Left kidney (tissue), 2 donors: ENCODE data around the gene HNRNPUL1. TPM values are rescaled to one million over a fixed set of nuclear protein-coding genes. Genes with fewer than 3 reads are reported as not detected.

Experiments
- DNase-seq: peaks from one replicate; pipeline ENCODE4 v3.0.0-alpha.2; 2013
- polyA plus RNA-seq: library from polyadenylated mRNA; unstranded; fragments of 120-200 nt; gene quantifications from one replicate; pipeline ENCODE4 v1.2.1, GENCODE V29; 2013; ENCODE audit not compliant: insufficient read length

Gene HNRNPUL1
- polyA plus RNA-seq, 1 donor: 214 TPM

DNA sequence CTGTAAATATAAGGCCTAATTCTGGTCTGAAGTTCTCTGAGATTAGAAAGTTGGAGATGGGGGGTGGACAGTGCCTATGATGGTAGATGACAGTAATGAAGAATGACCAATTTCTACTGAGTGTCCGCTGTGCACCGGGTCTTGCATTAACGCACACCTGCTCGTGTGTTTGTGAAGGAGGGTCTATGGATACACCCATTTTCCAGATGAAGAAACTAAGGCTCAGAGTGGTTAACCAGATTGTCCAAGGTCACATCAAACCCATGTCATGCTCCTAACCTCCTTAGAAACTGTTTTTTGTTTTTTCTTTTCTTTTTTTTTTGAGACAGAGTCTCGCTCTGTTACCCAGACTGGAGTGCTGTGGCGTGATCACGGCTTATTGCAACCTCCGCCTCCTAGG lies 31.5 kb upstream of the HNRNPUL1 start:
- no peak for DNase-seq

- no peak for DNase-seq
Observed at GRCh38 chr19:41233748-41234240, 30.4 kb upstream of the HNRNPUL1 start.

DNA sequence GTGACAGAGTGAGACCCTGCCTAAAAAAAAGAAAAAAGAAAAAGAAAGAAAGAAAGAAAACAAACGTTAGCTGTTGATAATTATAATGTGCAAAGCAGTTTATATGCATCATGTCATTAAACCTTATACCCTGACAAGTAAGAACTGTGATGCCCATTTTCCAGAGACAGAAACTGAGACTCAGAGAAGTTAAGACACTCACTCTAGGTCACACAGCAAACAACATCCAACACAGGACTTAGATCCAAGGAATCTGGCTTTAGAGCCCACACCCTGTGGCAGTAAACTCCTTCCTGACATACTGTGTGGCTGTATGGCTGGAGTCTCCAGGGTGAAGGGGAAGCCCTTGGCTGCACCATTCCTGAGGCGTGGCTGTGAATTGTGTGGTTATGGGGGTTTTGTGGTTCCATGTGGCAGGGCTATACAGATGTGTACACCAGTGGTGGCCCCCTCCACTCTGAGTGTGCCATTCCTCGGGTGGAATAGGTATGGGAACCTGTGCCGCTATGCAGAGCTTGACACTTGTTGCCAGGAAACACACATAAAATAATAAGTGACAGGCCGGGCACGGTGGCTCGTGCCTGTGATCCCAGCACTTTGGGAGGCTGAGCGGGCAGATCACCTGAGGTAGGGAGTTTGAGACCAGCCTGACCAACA lies 29.5 kb upstream of the HNRNPUL1 start:
- no peak for DNase-seq

DNA sequence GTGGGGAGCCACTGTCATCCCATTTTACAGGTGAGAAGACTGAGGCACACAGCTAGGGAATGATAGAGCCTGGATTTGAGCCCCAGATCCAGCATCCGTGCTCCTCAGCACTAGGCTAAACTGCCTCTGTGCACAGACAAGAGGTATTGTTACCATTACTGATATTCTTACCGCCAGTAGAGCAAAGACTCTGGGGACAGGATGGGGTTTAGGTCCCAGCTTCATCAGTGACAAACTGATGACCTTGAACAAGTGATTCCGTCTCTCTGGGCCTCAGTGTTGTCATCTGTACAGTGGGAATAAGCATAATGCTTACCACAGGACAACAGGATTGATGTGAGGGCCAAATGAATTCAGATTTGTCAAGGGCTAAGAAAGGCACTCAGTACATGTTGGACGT lies 28.7 kb upstream of the HNRNPUL1 start:
- no peak for DNase-seq

GRCh38 chr19:41238244-41238643 lies 25.9 kb upstream of the HNRNPUL1 start:
- DNase-seq: no peak

DNA sequence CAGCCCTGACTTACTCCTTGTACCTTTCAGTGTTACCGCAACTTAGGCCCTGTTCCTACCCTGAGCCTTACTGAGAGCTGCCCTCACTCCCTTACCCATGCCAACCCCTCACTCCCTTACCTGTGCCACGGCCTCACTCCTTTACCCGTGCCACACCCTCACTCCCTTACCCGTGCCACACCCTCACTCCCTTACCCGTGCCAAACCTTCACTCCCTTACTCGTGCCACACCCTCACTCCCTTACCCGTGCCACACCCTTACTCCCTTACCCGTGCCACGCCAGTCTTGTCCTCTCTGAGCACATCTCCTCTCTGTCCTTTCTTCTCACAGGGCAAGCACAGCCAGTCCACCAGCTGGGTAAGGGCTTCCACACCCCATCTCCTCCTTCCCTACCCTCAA lies 24.8 kb upstream of the HNRNPUL1 start:
- no peak for DNase-seq

DNA sequence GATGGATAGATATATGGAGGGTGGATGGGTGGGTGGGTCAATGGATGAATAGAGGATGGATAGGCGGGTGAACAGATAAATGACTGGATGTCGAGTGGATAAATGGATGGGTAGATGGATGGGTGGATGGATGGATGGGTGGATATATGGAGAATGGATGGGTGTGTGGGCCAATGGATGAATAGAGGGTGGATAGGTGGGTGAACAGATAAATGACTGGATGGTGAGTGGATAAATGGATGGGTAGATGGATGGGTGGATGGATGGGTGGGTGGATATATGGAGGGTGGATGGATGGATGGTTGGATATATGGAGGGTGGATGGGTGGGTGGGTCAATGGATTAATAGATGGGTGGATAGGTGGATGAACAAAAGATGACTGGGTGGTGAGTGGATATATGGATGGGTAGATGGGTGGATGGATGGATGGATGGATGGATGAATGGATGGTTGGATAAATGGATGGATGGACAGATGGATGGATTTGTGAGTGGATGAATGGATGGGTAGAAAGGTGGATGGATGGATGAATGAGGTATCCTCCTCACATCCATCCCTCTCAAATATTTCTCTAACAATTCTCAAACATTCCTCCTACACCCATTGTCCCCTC lies 24.1 kb upstream of the HNRNPUL1 start:
- DNase-seq: no peak

DNA sequence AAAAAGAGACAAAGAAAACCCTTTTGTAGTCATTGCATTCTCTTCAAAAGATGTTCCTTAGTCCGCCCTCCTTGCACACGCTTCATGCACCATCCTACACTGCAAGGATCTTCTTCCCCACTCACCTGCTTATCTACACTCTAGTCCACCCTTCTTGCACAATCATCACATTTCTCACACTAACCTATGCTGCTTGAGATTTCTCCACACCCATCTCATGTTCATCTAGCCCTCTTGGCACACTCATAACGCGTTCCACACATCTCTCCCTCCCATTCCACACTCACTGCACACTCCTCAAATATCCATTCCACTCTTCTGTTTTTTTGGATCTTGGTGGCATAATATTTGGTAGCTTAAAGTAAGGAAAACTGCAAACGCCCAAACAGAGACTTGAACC lies 22.3 kb upstream of the HNRNPUL1 start:
- DNase-seq: no peak

DNA sequence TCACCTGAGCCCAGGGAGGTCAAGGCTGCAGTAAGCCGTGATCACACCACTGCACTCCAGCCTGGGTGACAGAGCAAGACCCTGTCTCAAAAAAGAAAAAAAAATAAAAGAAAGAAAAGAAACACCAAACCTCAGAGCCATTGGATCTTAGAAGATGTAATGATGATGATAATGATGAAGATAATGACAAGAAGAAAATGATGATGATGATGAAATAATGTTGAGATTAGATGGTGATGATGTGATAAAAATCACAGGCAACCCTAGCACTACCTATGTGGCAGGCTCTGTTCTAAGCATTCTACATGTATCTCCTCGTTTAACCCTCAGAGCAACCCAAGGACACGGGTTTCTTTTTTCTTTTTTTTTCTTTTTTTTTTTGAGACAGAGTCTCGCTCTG lies 20.1 kb upstream of the HNRNPUL1 start:
- no peak for DNase-seq

DNA sequence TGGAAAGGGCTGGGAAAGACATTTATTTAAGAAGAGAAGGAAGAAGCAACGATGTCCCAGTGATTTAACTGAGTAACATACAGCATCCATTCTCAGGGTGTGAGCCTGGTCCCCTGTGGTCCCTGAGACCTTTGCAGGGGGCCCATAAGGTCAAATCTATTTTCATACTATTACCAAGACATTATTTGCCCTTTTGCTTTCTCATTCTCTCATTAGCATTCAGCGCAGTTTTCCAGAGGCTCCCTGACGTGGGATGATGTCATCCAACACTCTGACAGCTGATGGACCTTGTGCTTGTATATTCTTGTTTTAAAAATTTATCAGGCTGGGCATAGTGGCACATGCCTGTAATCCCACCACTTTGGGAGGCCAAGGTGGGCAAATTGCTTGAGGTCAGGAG lies 18.3 kb upstream of the HNRNPUL1 start:
- no peak for DNase-seq

DNA sequence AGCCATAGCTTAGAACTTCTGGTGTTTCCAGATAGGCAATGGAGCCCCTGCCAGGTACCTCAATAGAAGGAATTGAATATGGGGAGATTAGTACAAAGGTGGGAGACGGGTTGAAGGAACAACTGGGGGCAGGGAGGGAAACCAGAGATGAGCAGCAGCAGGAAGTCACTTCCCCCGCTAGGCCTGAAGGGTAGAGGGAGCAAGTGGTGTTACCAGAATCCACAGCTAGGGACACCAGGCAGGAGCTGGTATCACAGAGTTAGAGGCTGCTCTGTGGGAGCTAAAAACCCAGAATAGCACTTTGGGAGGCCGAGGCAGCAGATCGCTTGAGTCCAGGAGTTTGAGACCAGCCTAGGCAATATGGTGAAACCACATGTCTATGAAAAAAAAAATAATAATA lies 15.3 kb upstream of the HNRNPUL1 start:
- no peak for DNase-seq

GRCh38 chr19:41249707-41250423 lies 14.3 kb upstream of the HNRNPUL1 start:
- DNase-seq: no peak

- no peak for DNase-seq
Observed at GRCh38 chr19:41253660-41254059, 10.5 kb upstream of the HNRNPUL1 start.

GRCh38 chr19:41255171-41255570 lies 9.0 kb upstream of the HNRNPUL1 start:
- DNase-seq: no peak

GRCh38 chr19:41261474-41262190 lies 2.5 kb upstream of the HNRNPUL1 start:
- no peak for DNase-seq

DNA sequence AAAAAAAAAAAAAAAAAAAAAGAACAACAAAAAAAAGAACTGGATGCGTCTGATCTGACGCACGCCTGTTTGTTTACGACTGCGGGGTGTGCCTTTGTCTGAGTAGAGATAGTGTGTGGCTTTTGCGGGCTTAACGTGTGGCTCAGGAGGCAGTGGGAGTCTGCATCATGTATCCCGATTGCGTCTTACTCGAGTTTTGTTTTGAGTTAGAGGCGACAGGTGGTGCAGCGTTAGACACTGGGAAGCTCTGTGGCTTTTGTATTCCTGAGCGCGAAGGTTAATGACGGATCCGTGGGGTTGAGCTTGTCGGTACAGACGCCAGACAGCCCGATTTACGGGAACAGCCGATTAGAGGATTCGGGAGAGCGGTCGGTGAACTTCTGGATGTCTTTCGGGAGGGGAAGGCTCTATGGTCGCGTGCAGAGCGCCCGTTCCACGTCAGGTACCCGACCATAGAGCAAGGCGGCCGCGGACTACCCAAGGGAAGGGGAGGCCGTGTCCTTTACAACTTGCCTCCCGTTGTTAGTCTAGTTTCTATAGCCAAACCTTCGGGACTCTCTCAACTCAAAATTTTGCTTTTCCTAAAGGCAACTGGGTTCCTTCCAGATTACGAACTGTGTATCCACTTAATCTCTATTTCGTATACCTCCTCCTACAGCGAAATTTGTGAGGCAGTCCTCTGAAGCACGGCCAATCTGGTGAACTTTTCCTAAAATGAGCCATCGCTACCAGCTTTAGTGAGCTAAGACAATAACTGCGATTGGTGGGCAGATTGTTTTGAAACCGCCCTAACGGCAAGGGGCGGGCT lies 926 bp upstream of the HNRNPUL1 start:
- peak; percentile 47 for DNase-seq

DNA sequence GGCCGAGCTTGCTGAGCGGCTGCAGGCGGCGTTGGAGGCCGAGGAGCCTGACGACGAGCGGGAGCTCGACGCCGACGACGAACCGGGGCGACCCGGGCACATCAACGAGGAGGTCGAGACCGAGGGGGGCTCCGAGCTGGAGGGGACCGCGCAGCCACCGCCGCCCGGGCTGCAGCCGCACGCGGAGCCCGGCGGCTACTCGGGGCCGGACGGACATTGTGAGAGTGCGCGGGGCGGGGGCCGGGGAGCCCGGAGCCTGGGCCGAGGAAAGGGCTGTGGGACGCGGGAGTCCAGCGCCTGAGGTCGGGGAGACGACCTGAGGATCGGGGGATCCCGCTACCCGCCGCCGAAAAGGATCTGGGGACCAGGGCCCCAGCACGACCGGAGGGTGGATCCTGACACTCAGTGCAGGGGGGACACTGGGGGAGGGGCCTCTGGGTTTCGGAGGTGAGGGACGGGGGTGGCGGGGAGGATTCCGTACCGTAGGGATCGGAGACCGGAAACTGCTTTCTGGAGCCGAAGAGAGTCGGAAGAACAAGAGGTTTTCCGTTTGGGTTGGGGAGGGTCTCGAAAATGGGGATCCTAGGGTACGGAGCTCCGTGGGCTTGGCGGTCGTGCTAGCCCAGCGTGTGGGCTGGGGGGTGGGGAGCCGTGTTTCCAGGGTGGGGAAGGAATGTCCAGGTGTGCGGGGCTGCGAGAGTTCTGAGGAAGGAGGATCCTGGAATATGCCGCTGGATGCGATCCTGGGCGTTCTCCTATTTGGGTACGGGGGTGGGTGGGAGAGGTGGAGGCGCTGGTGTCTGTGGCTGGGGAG lies 616 bp downstream of the HNRNPUL1 start:
- DNase-seq: peak; percentile 56

DNA sequence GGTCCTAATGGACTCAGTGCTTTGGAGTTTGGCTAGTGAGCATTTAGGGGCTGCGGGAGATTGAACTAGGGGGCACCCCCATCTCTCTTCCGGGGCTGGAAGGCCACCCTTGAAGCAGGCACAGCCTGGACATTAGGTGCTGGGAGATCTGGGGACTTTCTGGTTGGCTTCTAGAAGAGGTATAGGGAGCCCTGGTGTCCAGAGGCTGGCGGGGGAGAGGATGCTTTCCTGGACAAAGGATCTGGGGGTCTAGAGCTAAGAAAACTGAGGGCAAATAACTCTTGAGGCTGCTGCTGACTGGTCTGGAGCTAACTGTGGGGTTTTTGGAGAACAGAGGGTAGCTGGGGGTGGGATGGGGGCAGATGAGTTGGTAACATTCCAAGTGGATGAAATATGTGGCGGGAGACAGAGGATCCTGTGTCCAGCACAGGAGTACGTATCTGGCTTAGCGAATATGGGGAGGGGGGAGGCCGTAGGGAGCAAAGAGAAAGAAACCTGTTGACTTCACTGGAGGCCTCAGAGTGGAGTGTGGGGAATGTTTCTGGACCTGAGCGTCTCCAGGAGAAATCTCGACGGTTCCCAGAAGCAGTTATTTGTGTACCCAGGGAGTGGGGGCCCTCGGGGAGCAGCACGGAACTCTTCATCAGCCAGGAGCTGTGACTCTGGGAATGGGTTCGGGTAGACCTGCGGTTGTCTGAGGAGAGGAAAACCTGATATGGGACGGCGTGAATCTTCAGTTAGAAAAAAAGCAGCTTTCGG lies 1.4 kb downstream of the HNRNPUL1 start:
- DNase-seq: peak; percentile 38

- DNase-seq: no peak
Observed at GRCh38 chr19:41269055-41269454, 4.9 kb downstream of the HNRNPUL1 start.

GRCh38 chr19:41269571-41269970 lies 5.4 kb downstream of the HNRNPUL1 start:
- DNase-seq: no peak
